Measurements from ENCODE around the gene DNAJB13. TPM values are rescaled to one million over a fixed set of nuclear protein-coding genes. Genes with fewer than 3 reads are reported as not detected.

The DNAJB13 gene
- total RNA-seq, 1 donor from 2014 or later = not detected

GRCh38 chr11:73912026-73912425 lies 38.8 kb upstream of the DNAJB13 start:
- H3K79me2 ChIP-seq (ENCODE audit: low read depth) = no peaks in the 10 kb centered on the region
- H2AFZ ChIP-seq (replicated peaks) = no peak overlapping the region
- Mint-ChIP-seq H3K9me3 (no peaks in the 10 kb centered on the region), H3K27ac (no peak overlapping the region), H3K27me3 (ENCODE audit: insufficient read depth, low read depth) (peaks cover 3% of the 10 kb centered on the region), H3K4me3 (no peak overlapping the region), H3K36me3 (peaks cover 13% of the 10 kb centered on the region), H3K4me1 (no peaks in the 10 kb centered on the region)
- no peaks in the 10 kb centered on the region for H4K20me1 ChIP-seq (ENCODE audit: low read depth)
- no peak for DNase-seq (ENCODE audit: low spot score)
- H3K4me1 ChIP-seq = no peaks in the 10 kb centered on the region
- no peaks in the 10 kb centered on the region for H3F3A ChIP-seq (ENCODE audit: low read depth)
- H3K4me2 ChIP-seq = no peak overlapping the region
- no peak overlapping the region for H3K4me3 ChIP-seq
- no peaks in the 10 kb centered on the region for H3K36me3 ChIP-seq
- no peak overlapping the region for H3K9ac ChIP-seq
- no peaks in the 10 kb centered on the region for H3K27me3 ChIP-seq
- H3K27ac ChIP-seq = no peak overlapping the region
- TF ChIP-seq EZH2phosphoT487 (IDR thresholded peaks at IDR 0.05) = no peak
- TF ChIP-seq, protein P1, sequence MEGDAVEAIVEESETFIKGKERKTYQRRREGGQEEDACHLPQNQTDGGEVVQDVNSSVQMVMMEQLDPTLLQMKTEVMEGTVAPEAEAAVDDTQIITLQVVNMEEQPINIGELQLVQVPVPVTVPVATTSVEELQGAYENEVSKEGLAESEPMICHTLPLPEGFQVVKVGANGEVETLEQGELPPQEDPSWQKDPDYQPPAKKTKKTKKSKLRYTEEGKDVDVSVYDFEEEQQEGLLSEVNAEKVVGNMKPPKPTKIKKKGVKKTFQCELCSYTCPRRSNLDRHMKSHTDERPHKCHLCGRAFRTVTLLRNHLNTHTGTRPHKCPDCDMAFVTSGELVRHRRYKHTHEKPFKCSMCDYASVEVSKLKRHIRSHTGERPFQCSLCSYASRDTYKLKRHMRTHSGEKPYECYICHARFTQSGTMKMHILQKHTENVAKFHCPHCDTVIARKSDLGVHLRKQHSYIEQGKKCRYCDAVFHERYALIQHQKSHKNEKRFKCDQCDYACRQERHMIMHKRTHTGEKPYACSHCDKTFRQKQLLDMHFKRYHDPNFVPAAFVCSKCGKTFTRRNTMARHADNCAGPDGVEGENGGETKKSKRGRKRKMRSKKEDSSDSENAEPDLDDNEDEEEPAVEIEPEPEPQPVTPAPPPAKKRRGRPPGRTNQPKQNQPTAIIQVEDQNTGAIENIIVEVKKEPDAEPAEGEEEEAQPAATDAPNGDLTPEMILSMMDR (IDR thresholded peaks at IDR 0.05) = no peak
- no peak for TF ChIP-seq EZH2 (IDR thresholded peaks at IDR 0.05)
- H3K9me3 ChIP-seq (ENCODE audit: low read depth) = no peaks in the 10 kb centered on the region

DNA sequence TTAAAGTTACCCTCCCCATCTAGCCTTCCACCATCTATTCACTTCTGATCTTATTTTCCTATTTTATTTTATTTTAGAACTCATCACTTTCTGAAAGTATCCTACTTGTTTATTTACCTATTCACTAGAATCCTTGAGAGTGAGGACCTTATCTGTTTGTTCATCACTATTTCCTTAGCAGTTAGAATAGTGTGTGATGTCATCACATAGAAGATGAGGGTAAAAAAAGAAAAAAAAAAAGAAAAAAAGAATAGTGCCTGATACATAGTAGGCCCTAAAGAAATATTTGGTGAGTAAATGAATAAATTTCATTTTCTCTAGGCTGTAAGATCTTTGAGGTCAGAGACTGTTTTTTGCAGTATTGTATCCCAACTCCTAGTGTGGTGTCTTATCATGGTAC lies 37.4 kb upstream of the DNAJB13 start:
- Mint-ChIP-seq H3K27ac (no peak overlapping the region), H3K27me3 (ENCODE audit: insufficient read depth, low read depth) (no peaks in the 10 kb centered on the region), H3K4me1 (no peaks in the 10 kb centered on the region), H3K4me3 (no peak overlapping the region), H3K9me3 (no peaks in the 10 kb centered on the region), H3K36me3 (peaks cover 13% of the 10 kb centered on the region)
- TF ChIP-seq EZH2phosphoT487 (IDR thresholded peaks at IDR 0.05) = no peak
- no peak for TF ChIP-seq EZH2 (IDR thresholded peaks at IDR 0.05)
- Histone ChIP-seq H4K20me1 (ENCODE audit: low read depth) (no peaks in the 10 kb centered on the region), H2AFZ (replicated peaks) (no peak overlapping the region), H3F3A (ENCODE audit: low read depth) (no peaks in the 10 kb centered on the region), H3K79me2 (ENCODE audit: low read depth) (no peaks in the 10 kb centered on the region), H3K9ac (no peak overlapping the region), H3K4me1 (no peaks in the 10 kb centered on the region), H3K36me3 (no peaks in the 10 kb centered on the region), H3K4me2 (no peak overlapping the region), H3K4me3 (no peak overlapping the region), H3K27ac (no peak overlapping the region), H3K27me3 (no peaks in the 10 kb centered on the region), H3K9me3 (ENCODE audit: low read depth) (no peaks in the 10 kb centered on the region)
- no peak for DNase-seq (ENCODE audit: low spot score)

DNA sequence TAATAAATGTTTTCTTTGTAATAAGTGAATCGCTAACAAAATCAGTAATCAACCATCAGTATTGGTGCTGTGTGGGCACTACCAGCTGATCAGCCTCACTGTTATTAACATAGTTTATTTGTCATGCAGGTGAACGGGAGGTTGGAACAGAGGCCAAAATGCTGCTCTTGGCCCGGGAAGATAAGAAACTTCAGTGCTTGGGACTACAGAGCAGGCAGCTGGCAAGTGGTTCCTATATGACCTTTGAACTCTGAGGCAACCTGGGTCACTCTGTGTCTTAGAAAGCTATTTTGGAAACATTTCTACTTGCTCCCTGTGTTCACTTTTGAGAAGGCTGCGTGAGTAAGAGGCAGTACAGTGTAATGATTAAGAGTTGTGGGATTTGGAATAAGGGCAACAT lies 36.5 kb upstream of the DNAJB13 start:
- no peak for DNase-seq (ENCODE audit: low spot score)
- peaks cover 14% of the 10 kb centered on the region for H3K36me3 Mint-ChIP-seq
- no peaks in the 10 kb centered on the region for H4K20me1 ChIP-seq (ENCODE audit: low read depth)
- TF ChIP-seq EZH2 (IDR thresholded peaks at IDR 0.05) (no peak), EZH2phosphoT487 (IDR thresholded peaks at IDR 0.05) (no peak)
- TF ChIP-seq, protein P1 (IDR thresholded peaks at IDR 0.05) = no peak
- H3K27me3 Mint-ChIP-seq (ENCODE audit: insufficient read depth, low read depth) = no peaks in the 10 kb centered on the region
- H3K27me3 ChIP-seq = no peaks in the 10 kb centered on the region
- no peak overlapping the region for H3K27ac ChIP-seq
- no peaks in the 10 kb centered on the region for H3K9me3 Mint-ChIP-seq
- no peak overlapping the region for H2AFZ ChIP-seq (replicated peaks)
- H3K36me3 ChIP-seq = no peaks in the 10 kb centered on the region
- H3K4me1 ChIP-seq = no peaks in the 10 kb centered on the region
- H3K4me2 ChIP-seq = no peak overlapping the region
- no peaks in the 10 kb centered on the region for H3K9me3 ChIP-seq (ENCODE audit: low read depth)
- H3K4me1 Mint-ChIP-seq = no peaks in the 10 kb centered on the region
- no peaks in the 10 kb centered on the region for H3K79me2 ChIP-seq (ENCODE audit: low read depth)
- H3F3A ChIP-seq (ENCODE audit: low read depth) = no peaks in the 10 kb centered on the region
- H3K4me3 Mint-ChIP-seq = no peak overlapping the region
- no peak overlapping the region for H3K4me3 ChIP-seq
- H3K9ac ChIP-seq = no peak overlapping the region
- no peak overlapping the region for H3K27ac Mint-ChIP-seq

GRCh38 chr11:73916435-73916834 lies 34.4 kb upstream of the DNAJB13 start:
- Mint-ChIP-seq H3K27ac (no peak overlapping the region), H3K9me3 (no peaks in the 10 kb centered on the region), H3K4me1 (no peaks in the 10 kb centered on the region), H3K4me3 (no peak overlapping the region), H3K27me3 (ENCODE audit: insufficient read depth, low read depth) (no peaks in the 10 kb centered on the region), H3K36me3 (peaks cover 13% of the 10 kb centered on the region)
- H3K9me3 ChIP-seq (ENCODE audit: low read depth) = no peaks in the 10 kb centered on the region
- no peaks in the 10 kb centered on the region for H3K79me2 ChIP-seq (ENCODE audit: low read depth)
- no peaks in the 10 kb centered on the region for H4K20me1 ChIP-seq (ENCODE audit: low read depth)
- no peak overlapping the region for H3K4me2 ChIP-seq
- no peaks in the 10 kb centered on the region for H3K27me3 ChIP-seq
- no peak overlapping the region for H3K9ac ChIP-seq
- H3K27ac ChIP-seq = no peak overlapping the region
- no peak for DNase-seq (ENCODE audit: low spot score)
- H3F3A ChIP-seq (ENCODE audit: low read depth) = no peaks in the 10 kb centered on the region
- no peaks in the 10 kb centered on the region for H3K4me1 ChIP-seq
- H3K36me3 ChIP-seq = no peaks in the 10 kb centered on the region
- H3K4me3 ChIP-seq = no peak overlapping the region
- TF ChIP-seq EZH2phosphoT487 (IDR thresholded peaks at IDR 0.05) (no peak), EZH2 (IDR thresholded peaks at IDR 0.05) (no peak)
- TF ChIP-seq, protein P1 (IDR thresholded peaks at IDR 0.05) = no peak
- no peak overlapping the region for H2AFZ ChIP-seq (replicated peaks)

All from neural progenitor cell (in vitro differentiated cells).